Uterus (tissue), 2 donors: ENCODE measurements around the gene ARHGEF10L.

ENCODE experiments used
- POLR2A ChIP-seq, 2 donors: fragments of 450-650 bp; IDR thresholded peaks; one replicate each; pipeline ENCODE4 v1.6.1; 2016; ENCODE audit warnings: antibody characterized with exemption in 2 of 2, mild to moderate bottlenecking in 1 of 2, moderate library complexity in 1 of 2
- TF ChIP-seq, protein P1 (sequence below), 4 experiments: fragments of 200-600 bp in 2 of 4; fragments of 450-650 bp in 2 of 4; sonication (generic) in 2 of 4; IDR thresholded peaks; one replicate each; pipeline ENCODE4 v1.5.1; 2016 to 2019; ENCODE audit warnings: antibody characterized with exemption in 4 of 4, mild to moderate bottlenecking in 2 of 4, moderate library complexity in 1 of 4

GRCh38 chr1:17674726-17675500 lies 135.4 kb downstream of the ARHGEF10L start:
- TF ChIP-seq POLR2A (IDR thresholded peaks at IDR 0.05) = no peak
- TF ChIP-seq, protein P1, sequence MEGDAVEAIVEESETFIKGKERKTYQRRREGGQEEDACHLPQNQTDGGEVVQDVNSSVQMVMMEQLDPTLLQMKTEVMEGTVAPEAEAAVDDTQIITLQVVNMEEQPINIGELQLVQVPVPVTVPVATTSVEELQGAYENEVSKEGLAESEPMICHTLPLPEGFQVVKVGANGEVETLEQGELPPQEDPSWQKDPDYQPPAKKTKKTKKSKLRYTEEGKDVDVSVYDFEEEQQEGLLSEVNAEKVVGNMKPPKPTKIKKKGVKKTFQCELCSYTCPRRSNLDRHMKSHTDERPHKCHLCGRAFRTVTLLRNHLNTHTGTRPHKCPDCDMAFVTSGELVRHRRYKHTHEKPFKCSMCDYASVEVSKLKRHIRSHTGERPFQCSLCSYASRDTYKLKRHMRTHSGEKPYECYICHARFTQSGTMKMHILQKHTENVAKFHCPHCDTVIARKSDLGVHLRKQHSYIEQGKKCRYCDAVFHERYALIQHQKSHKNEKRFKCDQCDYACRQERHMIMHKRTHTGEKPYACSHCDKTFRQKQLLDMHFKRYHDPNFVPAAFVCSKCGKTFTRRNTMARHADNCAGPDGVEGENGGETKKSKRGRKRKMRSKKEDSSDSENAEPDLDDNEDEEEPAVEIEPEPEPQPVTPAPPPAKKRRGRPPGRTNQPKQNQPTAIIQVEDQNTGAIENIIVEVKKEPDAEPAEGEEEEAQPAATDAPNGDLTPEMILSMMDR (IDR thresholded peaks at IDR 0.05) = no peak
